GM06990 (cell line): ENCODE measurements around the gene ENAH.

Experiments used
- DNase-seq: peaks from one replicate; pipeline ENCODE4 v3.0.0-alpha.2; 2011; ENCODE audit not compliant: insufficient read length; ENCODE audit errors: extremely low read depth
- H3K27me3 ChIP-seq: replicated peaks from 2 replicates; pipeline ENCODE4 v1.6.0; 2011; ENCODE audit warnings: low read length; ENCODE audit not compliant: control insufficient read depth, insufficient read depth
- H3K36me3 ChIP-seq: 2 replicates; pipeline ENCODE4 v1.5.1; 2011; ENCODE audit warnings: low read length; ENCODE audit not compliant: control insufficient read depth, insufficient read depth
- H3K4me3 ChIP-seq: replicated peaks from 2 replicates; pipeline ENCODE4 v1.5.1; 2011; ENCODE audit warnings: low read depth, mild to moderate bottlenecking, control low read depth, low read length
- CTCF ChIP-seq: IDR thresholded peaks from 2 replicates; pipeline ENCODE4 v1.5.1; 2011; ENCODE audit warnings: low read length, control low read depth, mild to moderate bottlenecking, inconsistent platforms; ENCODE audit not compliant: insufficient read depth, poor library complexity, severe bottlenecking

Gene ENAH

GRCh38 chr1:225572422-225572821 is 80.5 kb downstream of the ENAH start:
- no peak for DNase-seq
- Histone ChIP-seq H3K27me3 (no peaks in the 10 kb centered on the region; the same call in 1 of the 2 replicates), H3K36me3 (no peaks in the 10 kb centered on the region), H3K4me3 (no peak overlapping the region)
- TF ChIP-seq CTCF: no peak

- no peak for DNase-seq
- Histone ChIP-seq H3K36me3 (no peaks in the 10 kb centered on the region), H3K4me3 (no peak overlapping the region), H3K27me3 (no peaks in the 10 kb centered on the region; the same call in 1 of the 2 replicates)
- no peak for TF ChIP-seq CTCF
These were observed 85.1 kb downstream of the ENAH start for GRCh38 chr1:225567789-225568188.

GRCh38 chr1:225565847-225566246 is 87.1 kb downstream of the ENAH start:
- Histone ChIP-seq H3K27me3 (no peaks in the 10 kb centered on the region), H3K36me3 (no peaks in the 10 kb centered on the region), H3K4me3 (no peak overlapping the region)
- no peak for DNase-seq
- TF ChIP-seq CTCF: no peak

- no peak for TF ChIP-seq CTCF
- no peak for DNase-seq
- Histone ChIP-seq H3K36me3 (no peaks in the 10 kb centered on the region), H3K4me3 (no peak overlapping the region), H3K27me3 (no peaks in the 10 kb centered on the region)
These were observed 91.2 kb downstream of the ENAH start for GRCh38 chr1:225561675-225562074.

GRCh38 chr1:225559902-225560301 is 93.0 kb downstream of the ENAH start:
- Histone ChIP-seq H3K36me3 (no peaks in the 10 kb centered on the region), H3K4me3 (no peak overlapping the region), H3K27me3 (no peaks in the 10 kb centered on the region)
- TF ChIP-seq CTCF: no peak
- no peak for DNase-seq

GRCh38 chr1:225559326-225559725 is 93.6 kb downstream of the ENAH start:
- Histone ChIP-seq H3K27me3 (no peaks in the 10 kb centered on the region), H3K4me3 (no peak overlapping the region), H3K36me3 (no peaks in the 10 kb centered on the region)
- DNase-seq: no peak
- no peak for TF ChIP-seq CTCF
